ENCODE measurements around the gene SNX3.

SNX3 gene

DNA sequence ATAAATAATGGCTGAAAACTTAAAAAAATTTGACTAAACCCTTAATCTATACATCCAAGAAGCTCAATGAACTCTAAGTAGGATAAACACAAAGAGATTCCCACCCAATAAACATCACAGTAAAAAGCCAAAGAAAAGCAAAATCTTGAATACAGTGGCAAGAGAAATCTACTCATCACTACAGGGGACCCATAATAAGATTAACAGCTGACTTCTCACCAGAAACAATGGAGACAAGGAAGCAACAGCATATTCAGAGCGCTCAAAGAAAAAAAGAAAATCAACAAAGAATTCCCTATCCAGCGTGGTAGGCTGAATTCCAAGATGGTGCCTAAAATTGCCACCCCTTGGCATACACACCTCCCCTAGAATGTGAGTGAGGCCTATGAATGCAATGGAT, 18.6 kb downstream of the SNX3 start:
- no peak for DNase-seq (ENCODE audit: low read depth)
- TF ChIP-seq MAX (IDR thresholded peaks at IDR 0.05; ENCODE audit: low read depth, low read length) (no peak), CTCF (IDR thresholded peaks at IDR 0.05; ENCODE audit: low read depth, low read length) (no peak), MYC (IDR thresholded peaks at IDR 0.05; ENCODE audit: low read depth, low read length) (no peak)
- H3K4me3 ChIP-seq (ENCODE audit: low read depth, low read length) = no peak overlapping the region

GRCh38 chr6:108238322-108238721, 22.5 kb downstream of the SNX3 start:
- H3K4me3 ChIP-seq (ENCODE audit: low read depth, low read length) = no peak overlapping the region
- TF ChIP-seq POLR2A (IDR thresholded peaks at IDR 0.05; ENCODE audit: extremely low read depth, insufficient read length) (no peak), MYC (IDR thresholded peaks at IDR 0.05; ENCODE audit: low read depth, low read length) (no peak), MAX (IDR thresholded peaks at IDR 0.05; ENCODE audit: low read depth, low read length) (no peak), CTCF (IDR thresholded peaks at IDR 0.05; ENCODE audit: low read depth, low read length) (no peak)
- no peak for DNase-seq (ENCODE audit: low read depth)

GRCh38 chr6:108236791-108237190, 24.0 kb downstream of the SNX3 start:
- H3K4me3 ChIP-seq (ENCODE audit: low read depth, low read length) = no peak overlapping the region
- no peak for DNase-seq (ENCODE audit: low read depth)
- TF ChIP-seq MAX (IDR thresholded peaks at IDR 0.05; ENCODE audit: low read depth, low read length) (no peak), CTCF (IDR thresholded peaks at IDR 0.05; ENCODE audit: low read depth, low read length) (no peak), POLR2A (IDR thresholded peaks at IDR 0.05; ENCODE audit: extremely low read depth, insufficient read length) (no peak), MYC (IDR thresholded peaks at IDR 0.05; ENCODE audit: low read depth, low read length) (no peak)

GRCh38 chr6:108235127-108235526, 25.7 kb downstream of the SNX3 start:
- H3K4me3 ChIP-seq (ENCODE audit: low read depth, low read length) = no peak overlapping the region
- TF ChIP-seq POLR2A (IDR thresholded peaks at IDR 0.05; ENCODE audit: extremely low read depth, insufficient read length) = no peak
- no peak for TF ChIP-seq CTCF (IDR thresholded peaks at IDR 0.05; ENCODE audit: low read depth, low read length)
- TF ChIP-seq MYC (IDR thresholded peaks at IDR 0.05; ENCODE audit: low read depth, low read length) = no peak
- no peak for TF ChIP-seq MAX (IDR thresholded peaks at IDR 0.05; ENCODE audit: low read depth, low read length)
- no peak for DNase-seq (ENCODE audit: low read depth)

- no peak overlapping the region for H3K4me3 ChIP-seq (ENCODE audit: low read depth, low read length)
- TF ChIP-seq MAX (IDR thresholded peaks at IDR 0.05; ENCODE audit: low read depth, low read length) (no peak), CTCF (IDR thresholded peaks at IDR 0.05; ENCODE audit: low read depth, low read length) (no peak), MYC (IDR thresholded peaks at IDR 0.05; ENCODE audit: low read depth, low read length) (no peak), POLR2A (IDR thresholded peaks at IDR 0.05; ENCODE audit: extremely low read depth, insufficient read length) (no peak)
- no peak for DNase-seq (ENCODE audit: low read depth)
Observed at GRCh38 chr6:108228416-108228815, 32.4 kb downstream of the SNX3 start.

GRCh38 chr6:108227290-108227689, 33.5 kb downstream of the SNX3 start:
- TF ChIP-seq MYC (IDR thresholded peaks at IDR 0.05; ENCODE audit: low read depth, low read length) = no peak
- no peak for TF ChIP-seq MAX (IDR thresholded peaks at IDR 0.05; ENCODE audit: low read depth, low read length)
- no peak for TF ChIP-seq CTCF (IDR thresholded peaks at IDR 0.05; ENCODE audit: low read depth, low read length)
- TF ChIP-seq POLR2A (IDR thresholded peaks at IDR 0.05; ENCODE audit: extremely low read depth, insufficient read length) = no peak

More at GRCh38 chr6:108227290-108227689, 33.5 kb downstream of the SNX3 start:
- H3K4me3 ChIP-seq (ENCODE audit: low read depth, low read length) = no peak overlapping the region
- DNase-seq (ENCODE audit: low read depth) = no peak

All from NB4 (cell line).